Activated naive CD8-positive, alpha-beta T cell treated with anti-CD3 and anti-CD28 coated beads, Interleukin-2, amount 10 ng/mL, durations not matched to agents 7 days and 5 days (primary cell): ENCODE data around the gene ATP2C2. TPM values are rescaled to one million over a fixed set of nuclear protein-coding genes. Genes with fewer than 3 reads are reported as not detected.
A peak's percentile ranks its signal among the peaks of the same experiment; 100 is the strongest.

ENCODE experiments used
- ATAC-seq: fragments of 150-1000 bp; cut with Tn5 transposase; one replicate; pipeline ENCODE4 v1.10.0; 2021; ENCODE audit warnings: low read depth, moderate library complexity
- POLR2A ChIA-PET: fragments of 350-600 bp; sonication (Branson Sonifier 250); formaldehyde crosslinking; loops from one replicate; lab custom pipeline; 2021; ENCODE audit warnings: antibody characterized with exemption; lab: Charles Lee
- DNase-seq: peaks from one replicate; pipeline ENCODE4 v3.0.0; 2021
- H3K27ac Mint-ChIP-seq: one replicate; pipeline ENCODE4 v1.8.0; 2022; ENCODE audit warnings: mild to moderate bottlenecking, mixed read lengths
- H3K27me3 Mint-ChIP-seq: one replicate; pipeline ENCODE4 v1.8.0; 2022; ENCODE audit warnings: mild to moderate bottlenecking, moderate library complexity, mixed read lengths
- H3K36me3 Mint-ChIP-seq: one replicate; pipeline ENCODE4 v1.8.0; 2021; ENCODE audit warnings: mild to moderate bottlenecking, mixed read lengths
- H3K4me1 Mint-ChIP-seq: one replicate; pipeline ENCODE4 v1.8.0; 2021; ENCODE audit warnings: mixed read lengths
- H3K4me3 Mint-ChIP-seq: one replicate; pipeline ENCODE4 v1.8.0; 2022; ENCODE audit warnings: mild to moderate bottlenecking, moderate library complexity, mixed read lengths
- H3K9me3 Mint-ChIP-seq: one replicate; pipeline ENCODE4 v1.8.0; 2021; ENCODE audit warnings: mixed read lengths
- total RNA-seq, 2 experiments: library from RNA; stranded (reverse); gene quantifications; one replicate each; pipeline ENCODE4 v1.2.3, GENCODE V29; 2021

Gene ATP2C2
- total RNA-seq, 2 experiments from 2014 or later: not detected

- POLR2A ChIA-PET: no interaction called here
- no peak overlapping the region for H3K4me3 Mint-ChIP-seq
- DNase-seq (no peak), ATAC-seq (no peak)
- H3K27ac Mint-ChIP-seq: no peak overlapping the region
- peaks cover 4% of the 10 kb centered on the region for H3K4me1 Mint-ChIP-seq
- H3K9me3 Mint-ChIP-seq: no peaks in the 10 kb centered on the region
- H3K36me3 Mint-ChIP-seq: no peaks in the 10 kb centered on the region
- peaks cover 40% of the 10 kb centered on the region for H3K27me3 Mint-ChIP-seq
Observed at GRCh38 chr16:84404324-84404723, 36.0 kb downstream of the ATP2C2 start.

- POLR2A ChIA-PET: no interaction called here
- H3K36me3 Mint-ChIP-seq: no peaks in the 10 kb centered on the region
- no peak overlapping the region for H3K4me3 Mint-ChIP-seq
- H3K4me1 Mint-ChIP-seq: peaks cover 4% of the 10 kb centered on the region
- no peak for DNase-seq
- H3K9me3 Mint-ChIP-seq: no peaks in the 10 kb centered on the region
- peaks cover 32% of the 10 kb centered on the region for H3K27me3 Mint-ChIP-seq
- H3K27ac Mint-ChIP-seq: no peak overlapping the region
- no peak for ATAC-seq
Observed at GRCh38 chr16:84404936-84405639, 36.8 kb downstream of the ATP2C2 start.

GRCh38 chr16:84406006-84406963, 37.9 kb downstream of the ATP2C2 start:
- no peak overlapping the region for H3K4me3 Mint-ChIP-seq
- H3K27ac Mint-ChIP-seq: no peak overlapping the region

GRCh38 chr16:84407588-84408313, 39.4 kb downstream of the ATP2C2 start:
- H3K4me1 Mint-ChIP-seq: peaks cover 4% of the 10 kb centered on the region
- no peak overlapping the region for H3K4me3 Mint-ChIP-seq
- H3K27me3 Mint-ChIP-seq: peaks cover 13% of the 10 kb centered on the region
- no peaks in the 10 kb centered on the region for H3K36me3 Mint-ChIP-seq
- DNase-seq (no peak), ATAC-seq (no peak)
- H3K9me3 Mint-ChIP-seq: no peaks in the 10 kb centered on the region
- POLR2A ChIA-PET: no interaction called here
- H3K27ac Mint-ChIP-seq: no peak overlapping the region

More at GRCh38 chr16:84406006-84406963, 37.9 kb downstream of the ATP2C2 start:
- Mint-ChIP-seq H3K27me3 (peaks cover 27% of the 10 kb centered on the region), H3K4me1 (peaks cover 4% of the 10 kb centered on the region), H3K36me3 (no peaks in the 10 kb centered on the region), H3K9me3 (no peaks in the 10 kb centered on the region)
- no peak for ATAC-seq
- POLR2A ChIA-PET: no interaction called here
- no peak for DNase-seq

GRCh38 chr16:84408314-84408690, 40.0 kb downstream of the ATP2C2 start:
- Mint-ChIP-seq H3K4me1 (peaks cover 4% of the 10 kb centered on the region), H3K36me3 (no peaks in the 10 kb centered on the region), H3K4me3 (no peak overlapping the region), H3K27ac (no peak overlapping the region), H3K9me3 (no peaks in the 10 kb centered on the region), H3K27me3 (peaks cover 11% of the 10 kb centered on the region)
- no peak for DNase-seq
- no peak for ATAC-seq
- POLR2A ChIA-PET: no interaction called here

- ATAC-seq (no peak), DNase-seq (no peak)
- H3K4me3 Mint-ChIP-seq: no peak overlapping the region
- H3K27me3 Mint-ChIP-seq: peaks cover 8% of the 10 kb centered on the region
- peaks cover 4% of the 10 kb centered on the region for H3K4me1 Mint-ChIP-seq
- H3K36me3 Mint-ChIP-seq: no peaks in the 10 kb centered on the region
- POLR2A ChIA-PET: no interaction called here
- no peaks in the 10 kb centered on the region for H3K9me3 Mint-ChIP-seq
- H3K27ac Mint-ChIP-seq: peak overlapping the region; percentile 32
Observed at GRCh38 chr16:84408856-84409255, 40.5 kb downstream of the ATP2C2 start.

- Mint-ChIP-seq H3K4me3 (peak overlapping the region; percentile 16), H3K27ac (no peak overlapping the region), H3K4me1 (peaks cover 4% of the 10 kb centered on the region), H3K9me3 (no peaks in the 10 kb centered on the region), H3K36me3 (no peaks in the 10 kb centered on the region), H3K27me3 (peaks cover 10% of the 10 kb centered on the region)
- POLR2A ChIA-PET: no interaction called here
- no peak for ATAC-seq
- no peak for DNase-seq
Observed at GRCh38 chr16:84410361-84411138, 42.2 kb downstream of the ATP2C2 start.

GRCh38 chr16:84411768-84412167, 43.4 kb downstream of the ATP2C2 start:
- Mint-ChIP-seq H3K36me3 (no peaks in the 10 kb centered on the region), H3K4me1 (peaks cover 4% of the 10 kb centered on the region), H3K4me3 (no peak overlapping the region), H3K27me3 (peaks cover 8% of the 10 kb centered on the region), H3K27ac (no peak overlapping the region), H3K9me3 (no peaks in the 10 kb centered on the region)
- POLR2A ChIA-PET: no interaction called here
- no peak for ATAC-seq
- DNase-seq: no peak

GRCh38 chr16:84412262-84412661, 43.9 kb downstream of the ATP2C2 start:
- H3K27me3 Mint-ChIP-seq: peaks cover 8% of the 10 kb centered on the region
- H3K9me3 Mint-ChIP-seq: no peaks in the 10 kb centered on the region
- no peaks in the 10 kb centered on the region for H3K36me3 Mint-ChIP-seq
- peaks cover 4% of the 10 kb centered on the region for H3K4me1 Mint-ChIP-seq
- H3K27ac Mint-ChIP-seq: no peak overlapping the region
- POLR2A ChIA-PET: no interaction called here
- no peak overlapping the region for H3K4me3 Mint-ChIP-seq
- ATAC-seq: no peak
- DNase-seq: no peak

GRCh38 chr16:84413244-84414004, 45.1 kb downstream of the ATP2C2 start:
- DNase-seq: no peak
- Mint-ChIP-seq H3K27ac (no peak overlapping the region), H3K27me3 (peaks cover 8% of the 10 kb centered on the region), H3K4me3 (no peak overlapping the region), H3K36me3 (no peaks in the 10 kb centered on the region), H3K9me3 (no peaks in the 10 kb centered on the region), H3K4me1 (peaks cover 4% of the 10 kb centered on the region)
- no peak for ATAC-seq
- POLR2A ChIA-PET: no interaction called here

- Mint-ChIP-seq H3K27ac (no peak overlapping the region), H3K4me3 (no peak overlapping the region), H3K36me3 (no peaks in the 10 kb centered on the region), H3K9me3 (no peaks in the 10 kb centered on the region), H3K4me1 (no peaks in the 10 kb centered on the region), H3K27me3 (peaks cover 10% of the 10 kb centered on the region)
- no peak for ATAC-seq
- DNase-seq: no peak
- POLR2A ChIA-PET: no interaction called here
Observed at GRCh38 chr16:84414789-84415326, 46.5 kb downstream of the ATP2C2 start.
